IMR-90 (cell line): ENCODE data around the gene TBATA.

Experiments used
- CTCF ChIP-seq: conservative IDR thresholded peaks from 2 replicates; pipeline ENCODE4 v1.5.1; 2012; ENCODE audit warnings: mild to moderate bottlenecking, low read depth, low read length, improper control_type of control experiment
- FOS ChIP-seq: fragments of 150-350 bp; IDR thresholded peaks from 2 replicates; pipeline ENCODE4 v1.6.1; 2016; ENCODE audit warnings: low read depth, low read length
- MAFK ChIP-seq: IDR thresholded peaks from 2 replicates; pipeline ENCODE4 v1.6.1; 2012; ENCODE audit warnings: low read depth, low read length, improper control_type of control experiment
- MXI1 ChIP-seq: IDR thresholded peaks from 2 replicates; pipeline ENCODE4 v1.6.1; 2012; ENCODE audit warnings: low read depth, mild to moderate bottlenecking, low read length, moderate library complexity, borderline replicate concordance
- POLR2A ChIP-seq: IDR thresholded peaks from 2 replicates; pipeline ENCODE4 v1.6.1; 2012; ENCODE audit warnings: mild to moderate bottlenecking, low read depth, low read length
- RCOR1 ChIP-seq: IDR thresholded peaks from 2 replicates; pipeline ENCODE4 v1.6.1; 2012; ENCODE audit warnings: mild to moderate bottlenecking, low read length, improper control_type of control experiment; ENCODE audit not compliant: insufficient replicate concordance
- TF ChIP-seq, protein P1 (sequence below): fragments of 150-350 bp; IDR thresholded peaks from 2 replicates; pipeline ENCODE4 v1.6.1; 2017; ENCODE audit warnings: mild to moderate bottlenecking, antibody characterized with exemption, low read length, low read depth

- no peak for TF ChIP-seq POLR2A
- TF ChIP-seq CTCF: no peak
- no peak for TF ChIP-seq MAFK
- no peak for TF ChIP-seq RCOR1
- no peak for TF ChIP-seq FOS
- no peak for TF ChIP-seq MXI1
- TF ChIP-seq, protein P1, sequence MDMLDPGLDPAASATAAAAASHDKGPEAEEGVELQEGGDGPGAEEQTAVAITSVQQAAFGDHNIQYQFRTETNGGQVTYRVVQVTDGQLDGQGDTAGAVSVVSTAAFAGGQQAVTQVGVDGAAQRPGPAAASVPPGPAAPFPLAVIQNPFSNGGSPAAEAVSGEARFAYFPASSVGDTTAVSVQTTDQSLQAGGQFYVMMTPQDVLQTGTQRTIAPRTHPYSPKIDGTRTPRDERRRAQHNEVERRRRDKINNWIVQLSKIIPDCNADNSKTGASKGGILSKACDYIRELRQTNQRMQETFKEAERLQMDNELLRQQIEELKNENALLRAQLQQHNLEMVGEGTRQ: no peak
These were observed 22.6 kb downstream of the TBATA start for GRCh38 chr10:70762441-70763175.
